ENCODE measurements around the gene TBX1. TPM values are rescaled to one million over a fixed set of nuclear protein-coding genes. Genes with fewer than 3 reads are reported as not detected.
A peak's percentile ranks its signal among the peaks of the same experiment; 100 is the strongest.

The TBX1 gene
- total RNA-seq, 1 experiment from 2014 or later, result 5.3 TPM

- H3K36me3 Mint-ChIP-seq (ENCODE audit: insufficient read depth, unreplicated experiment), result no peaks in the 10 kb centered on the region
- H3K27me3 Mint-ChIP-seq (ENCODE audit: insufficient read depth, unreplicated experiment), result peaks cover 5% of the 10 kb centered on the region
- BruUV-seq (replicated peaks), result no TSS peak
- H3K27ac Mint-ChIP-seq (ENCODE audit: unreplicated experiment), result no peak overlapping the region
- no peaks in the 10 kb centered on the region for H3K9me3 ChIP-seq
- intact Hi-C loops (cut with micrococcal nuclease; ENCODE audit: unreplicated experiment), result no loop called here
- no peak overlapping the region for H3K4me3 ChIP-seq (ENCODE audit: low read depth, low read length)
- no peak for DNase-seq
- H3K4me1 ChIP-seq, result peaks cover 12% of the 10 kb centered on the region
- H3K36me3 ChIP-seq (ENCODE audit: control insufficient read depth, insufficient read depth, low read length), result no peaks in the 10 kb centered on the region
- CTCF ChIA-PET, result interaction anchor here (1.8 kb wide), 1 partner anchor 34 kb away, joined by 5 read pairs; no protein-coding TSS in a partner anchor
- H3K27me3 ChIP-seq (replicated peaks; ENCODE audit: control insufficient read depth, insufficient read depth, low read length), result no peaks in the 10 kb centered on the region
- no peak for TF ChIP-seq CTCF (IDR thresholded peaks at IDR 0.05; ENCODE audit: insufficient read depth in 1 of 2, low read depth in 1 of 2, low read length in 1 of 2, severe bottlenecking in 1 of 2, unreplicated experiment in 1 of 2)
- POLR2A ChIA-PET, result no interaction called here
- H3K4me3 Mint-ChIP-seq (ENCODE audit: unreplicated experiment), result no peak overlapping the region
- H3K9me3 Mint-ChIP-seq (ENCODE audit: unreplicated experiment), result no peaks in the 10 kb centered on the region
- peaks cover 7% of the 10 kb centered on the region for H3K4me1 Mint-ChIP-seq (ENCODE audit: low read depth, unreplicated experiment)
These were observed 4.3 kb downstream of the TBX1 start for GRCh38 chr22:19764636-19765476.

GRCh38 chr22:19765477-19766239 lies 5.1 kb downstream of the TBX1 start:
- POLR2A ChIA-PET, result no interaction called here
- BruUV-seq (replicated peaks), result no TSS peak
- H3K9me3 Mint-ChIP-seq (ENCODE audit: unreplicated experiment), result no peaks in the 10 kb centered on the region
- no peak overlapping the region for H3K4me3 ChIP-seq (ENCODE audit: low read depth, low read length)
- no peak for DNase-seq
- intact Hi-C loops (cut with micrococcal nuclease; ENCODE audit: unreplicated experiment), result no loop called here
- H3K4me3 Mint-ChIP-seq (ENCODE audit: unreplicated experiment), result peak overlapping the region; percentile 29
- H3K36me3 Mint-ChIP-seq (ENCODE audit: insufficient read depth, unreplicated experiment), result no peaks in the 10 kb centered on the region
- peaks cover 12% of the 10 kb centered on the region for H3K4me1 ChIP-seq
- no peaks in the 10 kb centered on the region for H3K27me3 ChIP-seq (replicated peaks; ENCODE audit: control insufficient read depth, insufficient read depth, low read length)
- H3K27me3 Mint-ChIP-seq (ENCODE audit: insufficient read depth, unreplicated experiment), result no peaks in the 10 kb centered on the region
- no peak for TF ChIP-seq CTCF (IDR thresholded peaks at IDR 0.05; ENCODE audit: insufficient read depth in 1 of 2, low read depth in 1 of 2, low read length in 1 of 2, severe bottlenecking in 1 of 2, unreplicated experiment in 1 of 2)
- no peaks in the 10 kb centered on the region for H3K9me3 ChIP-seq
- H3K36me3 ChIP-seq (ENCODE audit: control insufficient read depth, insufficient read depth, low read length), result no peaks in the 10 kb centered on the region
- CTCF ChIA-PET, result interaction anchor here (1.0 to 1.8 kb wide), 2 partner anchors 24 to 35 kb away, joined by 3 to 5 read pairs; no protein-coding TSS in a partner anchor
- no peak overlapping the region for H3K27ac Mint-ChIP-seq (ENCODE audit: unreplicated experiment)
- no peaks in the 10 kb centered on the region for H3K4me1 Mint-ChIP-seq (ENCODE audit: low read depth, unreplicated experiment)

- no TSS peak for BruUV-seq (replicated peaks)
These were observed 5.6 kb downstream of the TBX1 start for GRCh38 chr22:19766240-19766510.

More at GRCh38 chr22:19766240-19766510, 5.6 kb downstream of the TBX1 start:
- DNase-seq, result no peak
- H3K36me3 ChIP-seq (ENCODE audit: control insufficient read depth, insufficient read depth, low read length), result no peaks in the 10 kb centered on the region
- CTCF ChIA-PET, result interaction anchor here (0.9 to 1.8 kb wide), 3 partner anchors 24 to 80 kb away, joined by 3 to 5 read pairs (median 3); no protein-coding TSS in a partner anchor
- no peak overlapping the region for H3K27ac Mint-ChIP-seq (ENCODE audit: unreplicated experiment)
- no peak overlapping the region for H3K4me3 ChIP-seq (ENCODE audit: low read depth, low read length)
- peaks cover 12% of the 10 kb centered on the region for H3K4me1 ChIP-seq
- TF ChIP-seq CTCF (IDR thresholded peaks at IDR 0.05; ENCODE audit: insufficient read depth in 1 of 2, low read depth in 1 of 2, low read length in 1 of 2, severe bottlenecking in 1 of 2, unreplicated experiment in 1 of 2), result no peak
- no peaks in the 10 kb centered on the region for H3K4me1 Mint-ChIP-seq (ENCODE audit: low read depth, unreplicated experiment)
- no peaks in the 10 kb centered on the region for H3K27me3 ChIP-seq (replicated peaks; ENCODE audit: control insufficient read depth, insufficient read depth, low read length)
- no peaks in the 10 kb centered on the region for H3K9me3 Mint-ChIP-seq (ENCODE audit: unreplicated experiment)
- H3K4me3 Mint-ChIP-seq (ENCODE audit: unreplicated experiment), result no peak overlapping the region
- intact Hi-C loops (cut with micrococcal nuclease; ENCODE audit: unreplicated experiment), result no loop called here
- no peaks in the 10 kb centered on the region for H3K27me3 Mint-ChIP-seq (ENCODE audit: insufficient read depth, unreplicated experiment)
- no peaks in the 10 kb centered on the region for H3K36me3 Mint-ChIP-seq (ENCODE audit: insufficient read depth, unreplicated experiment)
- POLR2A ChIA-PET, result no interaction called here
- no peaks in the 10 kb centered on the region for H3K9me3 ChIP-seq

Measured in Caco-2 (cell line).